OCI-LY1 (cell line): ENCODE data around the gene ILF2.

Source experiments
- CTCF ChIP-seq: fragments of 200-600 bp; sonication (generic), shearing (Covaris generic); IDR thresholded peaks from 2 replicates; pipeline ENCODE4 v1.5.1; 2017; ENCODE audit warnings: mild to moderate bottlenecking, antibody characterized with exemption, low read length, moderate library complexity, mixed read lengths
- EZH2 ChIP-seq: fragments of 200-600 bp; sonication (generic), shearing (Covaris generic); IDR thresholded peaks from 2 replicates; pipeline ENCODE4 v1.8.0; 2017; ENCODE audit warnings: borderline replicate concordance, mixed run types, mild to moderate bottlenecking, antibody characterized with exemption, low read length, moderate library complexity, mixed read lengths

GRCh38 chr1:153658400-153659174 is 12.2 kb downstream of the ILF2 start, which contains the start of gene SNAPIN:
- TF ChIP-seq CTCF (no peak), EZH2 (no peak)
